Prostate gland (tissue), 2 donors: ENCODE results near the gene ZNF708. TPM values are rescaled to one million over a fixed set of nuclear protein-coding genes. Genes with fewer than 3 reads are reported as not detected.
"Not testable (repeated sequence)": the region's sequence is repeated elsewhere in the genome, so short reads cannot be mapped to it uniquely, and the experiment has no call there.

Source experiments
- DNase-seq: peaks from one replicate; pipeline ENCODE4 v3.0.0-alpha.2; 2019; ENCODE audit warnings: low spot score
- H3K27ac ChIP-seq, 2 donors: fragments of 200-600 bp; sonication (generic); 2 replicates each; pipeline ENCODE4 v1.5.1; 2017 to 2019
- H3K27me3 ChIP-seq: fragments of 200-600 bp; sonication (generic); replicated peaks from 2 replicates; pipeline ENCODE4 v1.5.1; 2019; ENCODE audit not compliant: insufficient read depth
- H3K36me3 ChIP-seq, 2 donors: fragments of 200-600 bp; sonication (generic); 1 replicate in 1 of 2; 2 replicates in 1 of 2; pipeline versions ENCODE4 v1.5.1 to v1.8.1; 2017 to 2019
- H3K4me1 ChIP-seq: fragments of 200-600 bp; sonication (generic); replicated peaks from 2 replicates; pipeline ENCODE4 v1.5.1; 2019
- H3K4me3 ChIP-seq, 2 donors: fragments of 200-600 bp; sonication (generic); 2 replicates each; pipeline ENCODE4 v1.5.1; 2017 to 2019
- H3K9me3 ChIP-seq: fragments of 200-600 bp; sonication (generic); 2 replicates; pipeline ENCODE4 v1.5.1; 2017
- CTCF ChIP-seq, 4 experiments: fragments of 200-600 bp in 2 of 4; fragments of 450-650 bp in 2 of 4; sonication (generic) in 2 of 4; IDR thresholded peaks; 1 replicate in 3 of 4; 2 replicates in 1 of 4; pipeline ENCODE4 v1.5.1; 2016 to 2019; ENCODE audit warnings: antibody characterized with exemption in 4 of 4, mild to moderate bottlenecking in 2 of 4, moderate library complexity in 2 of 4
- POLR2A ChIP-seq: fragments of 450-650 bp; IDR thresholded peaks from one replicate; pipeline ENCODE4 v1.6.1; 2016; ENCODE audit warnings: antibody characterized with exemption, mild to moderate bottlenecking
- POLR2AphosphoS5 ChIP-seq: sonication (generic); formaldehyde crosslinking; IDR thresholded peaks from one replicate; pipeline ENCODE4 v1.6.1; 2017; ENCODE audit warnings: antibody characterized with exemption
- WGBS: methylation state at CpG from one replicate; pipeline ENCODE4 v1.1.5; 2018; 5-methylcytosine and 5-hydroxymethylcytosine counted together
- intact Hi-C: fragments of 100-400 bp; cut with DNase I; formaldehyde crosslinking; loops from one replicate; pipeline ENCODE4 v1.14.2; 2022
- total RNA-seq, 2 donors: library from RNA; depleted of rRNA; stranded (reverse); fragments of >200 nt; gene quantifications; one replicate each; pipeline ENCODE4 v1.1.0, GENCODE V29; 2016

Gene ZNF708
- total RNA-seq, 2 donors from 2014 or later = 15.2 to 20.0 TPM

- DNase-seq = no peak
- Histone ChIP-seq H3K27ac (no peak overlapping the region), H3K4me3 (no peak overlapping the region), H3K36me3 (no peaks in the 10 kb centered on the region), H3K4me1 (no peaks in the 10 kb centered on the region), H3K9me3 (no peaks in the 10 kb centered on the region), H3K27me3 (no peaks in the 10 kb centered on the region)
- TF ChIP-seq POLR2A = no peak
- TF ChIP-seq POLR2AphosphoS5 = no peak
- TF ChIP-seq CTCF (IDR thresholded peaks at IDR 0.05) = no peak
- WGBS = 93% methylated on average over 2 of the region's 2 CpGs
- intact Hi-C loops = no loop called here
Measured at GRCh38 chr19:21308773-21309172, 20.4 kb downstream of the ZNF708 start.

- DNase-seq, H3K4me1 ChIP-seq, intact Hi-C loops, H3K27ac ChIP-seq, H3K36me3 ChIP-seq, H3K27me3 ChIP-seq, H3K9me3 ChIP-seq, H3K4me3 ChIP-seq: not testable (repeated sequence)
- WGBS = 95% methylated on average over 3 of the region's 3 CpGs
Measured at GRCh38 chr19:21306881-21307479, 22.2 kb downstream of the ZNF708 start.

DNA sequence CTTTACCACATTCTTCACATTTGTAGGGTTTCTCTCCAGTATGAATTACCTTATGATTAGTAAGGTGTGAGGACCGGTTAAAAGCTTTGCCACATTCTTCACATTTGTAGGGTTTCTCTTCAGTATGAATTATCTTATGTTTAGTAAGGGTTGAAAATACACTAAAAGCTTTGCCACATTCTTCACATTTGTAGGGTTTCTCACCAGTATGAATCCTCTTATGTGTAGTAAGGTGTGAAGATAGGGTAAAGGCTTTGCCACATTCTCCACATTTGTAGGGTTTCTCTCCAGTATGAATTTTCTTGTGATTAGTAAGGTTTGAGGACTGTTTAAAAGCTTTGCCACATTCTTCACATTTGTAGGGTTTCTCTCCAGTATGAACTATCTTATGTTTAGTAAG, 35.4 kb downstream of the ZNF708 start:
- intact Hi-C loops, H3K4me3 ChIP-seq, DNase-seq, H3K4me1 ChIP-seq, H3K27me3 ChIP-seq, H3K27ac ChIP-seq, H3K36me3 ChIP-seq, H3K9me3 ChIP-seq: not testable (repeated sequence)
- WGBS = 90% methylated on average over 1 of the region's 1 CpG

DNA sequence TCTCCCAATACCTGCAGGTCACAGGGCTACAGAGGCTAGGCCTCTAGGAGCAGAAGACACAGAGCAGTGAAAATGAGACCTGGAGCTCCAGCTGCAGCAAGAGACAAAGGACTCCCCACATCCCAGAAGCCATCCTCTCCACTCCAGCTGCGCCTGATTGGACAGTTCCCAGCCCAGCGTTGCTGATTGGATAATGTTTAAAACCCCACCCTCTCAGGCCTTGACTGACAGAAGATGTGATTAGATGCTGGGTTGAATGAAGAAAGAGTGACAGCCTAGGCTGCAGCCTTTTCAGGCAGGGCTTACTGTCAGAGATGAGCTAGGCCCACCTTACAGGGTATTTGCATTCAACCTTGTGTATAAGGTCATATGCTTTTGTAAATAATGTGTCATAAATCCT, 59.4 kb downstream of the ZNF708 start:
- TF ChIP-seq POLR2AphosphoS5 (no peak), POLR2A (no peak), CTCF (IDR thresholded peaks at IDR 0.05) (no peak)
- H3K4me3 ChIP-seq = no peak overlapping the region
- no peak overlapping the region for H3K27ac ChIP-seq
- H3K4me1 ChIP-seq = no peaks in the 10 kb centered on the region
- H3K36me3 ChIP-seq = no peaks in the 10 kb centered on the region
- WGBS = 97% methylated on average over 2 of the region's 2 CpGs
- H3K9me3 ChIP-seq = no peaks in the 10 kb centered on the region
- intact Hi-C loops = no loop called here
- no peaks in the 10 kb centered on the region for H3K27me3 ChIP-seq
- no peak for DNase-seq

DNA sequence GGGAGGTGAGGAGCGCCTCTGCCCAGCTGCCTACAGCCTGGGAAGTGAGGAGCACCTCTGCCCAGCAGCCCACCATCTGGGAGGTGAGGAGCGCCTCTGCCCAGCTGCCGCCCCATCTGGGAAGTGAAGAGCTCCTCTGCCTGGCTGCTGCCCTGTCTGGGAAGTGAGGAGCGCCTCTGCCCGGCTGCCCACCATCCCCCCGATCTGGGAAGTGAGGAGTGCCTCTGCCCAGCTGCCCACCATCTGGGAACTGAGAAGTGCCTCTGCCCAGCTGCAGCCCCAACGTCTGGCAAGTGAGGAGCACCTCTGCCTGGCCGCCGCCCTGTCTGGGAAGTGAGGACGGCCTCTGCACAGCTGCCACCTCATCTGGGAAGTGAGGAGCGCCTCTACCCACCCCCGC, 64.3 kb downstream of the ZNF708 start:
- no peaks in the 10 kb centered on the region for H3K36me3 ChIP-seq
- intact Hi-C loops = no loop called here
- no peak overlapping the region for H3K27ac ChIP-seq
- DNase-seq = no peak
- TF ChIP-seq POLR2AphosphoS5 = no peak
- no peak for TF ChIP-seq CTCF (IDR thresholded peaks at IDR 0.05)
- no peak for TF ChIP-seq POLR2A
- H3K4me3 ChIP-seq = no peak overlapping the region
- 89% methylated on average over 11 of the region's 12 CpGs for WGBS
- no peaks in the 10 kb centered on the region for H3K27me3 ChIP-seq
- no peaks in the 10 kb centered on the region for H3K9me3 ChIP-seq
- no peaks in the 10 kb centered on the region for H3K4me1 ChIP-seq

GRCh38 chr19:21264416-21264815, 64.8 kb downstream of the ZNF708 start:
- no peaks in the 10 kb centered on the region for H3K36me3 ChIP-seq

DNA sequence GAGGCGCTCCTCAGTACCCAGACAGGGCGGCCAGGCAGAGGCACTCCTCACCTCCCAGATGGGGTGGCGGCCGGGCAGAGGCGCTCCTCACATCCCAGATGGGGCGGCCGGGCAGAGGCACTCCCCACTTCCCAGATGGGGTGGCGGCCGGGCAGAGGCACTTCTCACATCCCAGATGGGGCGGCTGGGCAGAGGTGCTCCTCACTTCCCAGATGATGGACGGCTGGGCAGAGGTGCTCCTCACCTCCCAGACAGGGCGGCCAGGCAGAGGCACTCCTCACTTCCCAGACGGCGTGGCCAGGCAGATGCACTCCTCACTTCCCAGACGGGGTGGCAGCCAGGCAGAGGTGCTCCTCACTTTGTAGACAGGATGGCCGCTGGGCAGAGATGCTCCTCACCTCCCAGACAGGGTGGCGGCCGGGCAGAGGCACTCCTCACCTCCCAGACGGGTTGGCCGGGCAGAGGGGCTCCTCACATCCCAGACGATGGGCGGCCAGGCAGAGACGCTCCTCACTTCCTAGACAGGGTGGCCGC, 68.3 kb downstream of the ZNF708 start:
- H3K27me3 ChIP-seq, H3K27ac ChIP-seq, H3K4me3 ChIP-seq, DNase-seq, intact Hi-C loops, H3K9me3 ChIP-seq, H3K4me1 ChIP-seq, H3K36me3 ChIP-seq: not testable (repeated sequence)
- 92% methylated on average over 24 of the region's 24 CpGs for WGBS

More at GRCh38 chr19:21264416-21264815, 64.8 kb downstream of the ZNF708 start:
- TF ChIP-seq POLR2A = no peak
- TF ChIP-seq POLR2AphosphoS5 = no peak
- TF ChIP-seq CTCF (IDR thresholded peaks at IDR 0.05) = no peak
- Histone ChIP-seq H3K27me3 (no peaks in the 10 kb centered on the region), H3K4me1 (no peaks in the 10 kb centered on the region), H3K4me3 (no peak overlapping the region), H3K9me3 (no peaks in the 10 kb centered on the region), H3K27ac (no peak overlapping the region)
- WGBS = 84% methylated on average over 6 of the region's 6 CpGs
- intact Hi-C loops = no loop called here
- DNase-seq = no peak
